ENCODE measurements around the gene MACROD2.

MACROD2 gene

DNA sequence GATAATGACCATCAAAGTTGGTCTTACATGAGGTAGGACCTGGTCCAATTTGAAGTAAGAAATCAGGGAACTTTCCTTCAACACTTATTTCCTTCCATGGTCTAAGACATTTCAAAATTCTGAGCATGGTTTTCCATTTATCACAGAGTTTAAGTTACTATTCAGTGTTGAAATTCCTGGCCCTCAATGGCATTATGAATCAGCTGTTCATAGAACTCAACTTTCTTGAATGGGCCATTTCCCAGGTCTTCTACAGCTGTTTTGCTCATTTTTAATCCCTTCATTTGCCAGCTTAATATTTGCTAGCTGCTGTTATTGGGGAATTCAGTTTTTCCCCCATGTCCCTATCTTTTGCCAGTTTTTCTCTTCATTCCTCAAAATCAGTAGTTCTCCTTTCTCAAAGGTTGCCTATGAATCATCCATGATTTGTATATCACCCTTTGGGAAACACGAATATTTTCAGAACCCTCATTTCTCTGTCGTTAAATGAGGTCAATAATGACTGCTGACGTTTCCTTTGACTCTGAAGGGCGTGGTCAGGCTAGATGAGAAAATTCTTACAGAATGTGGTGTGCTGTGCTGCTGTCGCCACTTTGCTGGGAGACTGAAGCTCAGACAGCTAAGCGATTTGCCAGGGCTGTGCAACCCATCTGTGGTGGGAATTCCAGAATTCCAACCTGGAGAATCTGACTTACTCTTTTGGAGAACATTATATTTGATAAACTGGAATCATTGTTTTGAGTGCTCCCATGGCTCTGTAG is 558.6 kb downstream of the MACROD2 start:
- no peak for DNase-seq (ENCODE audit: low spot score)
- no peak for TF ChIP-seq CTCF (IDR thresholded peaks at IDR 0.05; ENCODE audit: extremely low read depth, missing control alignments)

GRCh38 chr20:14555676-14556075 is 560.4 kb downstream of the MACROD2 start:
- no peak for TF ChIP-seq CTCF (IDR thresholded peaks at IDR 0.05; ENCODE audit: extremely low read depth, missing control alignments)
- no peak for DNase-seq (ENCODE audit: low spot score)

GRCh38 chr20:14556206-14556605 is 560.9 kb downstream of the MACROD2 start:
- no peak for TF ChIP-seq CTCF (IDR thresholded peaks at IDR 0.05; ENCODE audit: extremely low read depth, missing control alignments)
- no peak for DNase-seq (ENCODE audit: low spot score)

DNA sequence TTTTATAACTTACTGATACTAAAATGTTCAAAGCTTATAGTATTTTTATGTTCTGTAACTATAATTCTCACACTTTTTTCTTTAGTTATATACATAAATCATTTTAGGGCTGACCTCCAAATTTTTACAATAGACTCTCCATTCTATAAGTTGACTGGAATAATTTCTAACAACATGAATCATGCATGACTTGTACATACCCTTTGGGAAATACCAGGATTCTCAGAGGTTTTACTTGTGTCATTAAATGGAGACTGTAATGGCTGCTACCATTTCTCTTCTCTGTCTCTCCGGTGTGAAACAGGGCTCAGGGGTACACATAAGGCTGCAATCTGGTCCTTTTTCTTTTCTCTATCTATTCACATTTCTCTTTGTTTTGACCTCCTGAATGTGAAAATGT is 564.3 kb downstream of the MACROD2 start:
- no peak for TF ChIP-seq CTCF (IDR thresholded peaks at IDR 0.05; ENCODE audit: extremely low read depth, missing control alignments)
- DNase-seq (ENCODE audit: low spot score): no peak

DNA sequence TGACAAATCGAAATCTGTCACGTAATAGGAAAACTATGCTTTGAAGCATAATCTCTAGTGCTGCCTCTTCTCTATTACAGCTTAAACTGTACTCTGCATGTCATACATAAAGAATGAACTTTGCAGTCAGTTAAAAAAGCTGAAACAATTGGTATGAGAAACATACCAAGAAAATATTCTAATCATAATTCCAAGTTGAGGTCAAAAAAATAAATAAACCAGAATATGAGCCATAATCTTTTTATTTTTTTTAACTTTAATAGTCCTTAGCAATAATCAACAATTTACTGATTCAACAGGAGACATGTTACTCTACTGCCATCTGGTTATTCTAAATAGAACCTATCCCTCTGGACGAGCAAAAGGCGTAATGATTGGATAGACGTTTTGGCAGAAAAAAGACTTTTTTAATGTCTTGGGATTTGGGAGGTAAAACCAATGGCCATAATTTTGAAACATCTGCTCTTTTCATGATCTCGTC is 566.5 kb downstream of the MACROD2 start:
- no peak for DNase-seq (ENCODE audit: low spot score)
- TF ChIP-seq CTCF (IDR thresholded peaks at IDR 0.05; ENCODE audit: extremely low read depth, missing control alignments): no peak

DNA sequence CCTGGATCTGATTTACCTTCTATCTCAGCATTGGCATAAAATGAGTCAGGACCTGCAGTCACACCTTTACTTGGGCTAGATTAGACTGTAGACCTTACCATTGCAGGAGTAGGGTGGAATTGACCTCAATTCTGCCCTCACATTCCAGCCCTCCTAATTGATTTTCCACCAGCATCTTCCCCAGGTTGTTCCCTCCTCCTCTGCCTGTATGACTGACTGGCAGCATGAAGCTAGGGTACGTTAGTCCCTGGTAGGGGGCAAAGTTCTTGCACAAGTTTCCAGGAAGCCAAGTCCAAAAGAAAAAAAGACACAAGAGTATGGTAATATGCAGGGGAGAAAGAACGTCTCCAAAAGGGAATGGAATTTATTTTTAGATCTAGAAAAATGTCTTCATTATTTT is 567.7 kb downstream of the MACROD2 start:
- no peak for TF ChIP-seq CTCF (IDR thresholded peaks at IDR 0.05; ENCODE audit: extremely low read depth, missing control alignments)
- DNase-seq (ENCODE audit: low spot score): no peak

- no peak for TF ChIP-seq CTCF (IDR thresholded peaks at IDR 0.05; ENCODE audit: extremely low read depth, missing control alignments)
- no peak for DNase-seq (ENCODE audit: low spot score)
These were observed 571.2 kb downstream of the MACROD2 start for GRCh38 chr20:14566505-14566904.
